Measurements from ENCODE around the gene AGPAT3.

GRCh38 chr21:43981151-43981870 lies 116.3 kb downstream of the AGPAT3 start:
- no peak for TF ChIP-seq POLR2AphosphoS5 (IDR thresholded peaks at IDR 0.05; ENCODE audit: insufficient read depth, low read depth, low read length)
- no peak for TF ChIP-seq CTCF (IDR thresholded peaks at IDR 0.05; ENCODE audit: extremely low read depth in 1 of 2, insufficient read depth in 1 of 2, low read depth in 1 of 2, low read length in 2 of 2)
- no peak for TF ChIP-seq POLR2A (IDR thresholded peaks at IDR 0.05; ENCODE audit: low read depth, low read length)
- no peak for TF ChIP-seq EZH2 (IDR thresholded peaks at IDR 0.05; ENCODE audit: borderline replicate concordance, low read depth, low read length, severe bottlenecking)
- no peak for TF ChIP-seq MAX (IDR thresholded peaks at IDR 0.05; ENCODE audit: insufficient read depth, insufficient read length)
- no peak for TF ChIP-seq MYC (IDR thresholded peaks at IDR 0.05; ENCODE audit: low read depth, low read length)
- TF ChIP-seq JUN (IDR thresholded peaks at IDR 0.05; ENCODE audit: borderline replicate concordance, insufficient read depth, insufficient read length, low read depth) = no peak
- TF ChIP-seq FOS (IDR thresholded peaks at IDR 0.05; ENCODE audit: borderline replicate concordance, insufficient read depth, low read length) = no peak
- TF ChIP-seq GATA2 (IDR thresholded peaks at IDR 0.05; ENCODE audit: insufficient read depth, insufficient read length, low read depth, low read length) = no peak
